ES-I3 (cell line): Measurements from ENCODE around the gene UGT3A2.

Experiments
- H3K36me3 ChIP-seq: 2 replicates; pipeline ENCODE4 v1.6.1; 2013; ENCODE audit warnings: mild to moderate bottlenecking, low read length, control low read depth, moderate library complexity; ENCODE audit not compliant: insufficient read depth
- H3K4me1 ChIP-seq: 2 replicates; pipeline ENCODE4 v1.6.1; 2013; ENCODE audit warnings: mild to moderate bottlenecking, control low read depth, low read length; ENCODE audit not compliant: insufficient read depth
- H3K9ac ChIP-seq: 2 replicates; pipeline ENCODE4 v1.6.1; 2013; ENCODE audit warnings: low read depth, mild to moderate bottlenecking, low read length, moderate library complexity
- H3K9me3 ChIP-seq: 2 replicates; pipeline ENCODE4 v1.6.1; 2013; ENCODE audit warnings: mild to moderate bottlenecking, low read length, moderate library complexity; ENCODE audit not compliant: control insufficient read depth, insufficient read depth

The UGT3A2 gene

GRCh38 chr5:36060420-36060887 is 6.2 kb downstream of the UGT3A2 start:
- Histone ChIP-seq H3K36me3 (no peaks in the 10 kb centered on the region; the same call in 1 of the 2 replicates), H3K9me3 (no peaks in the 10 kb centered on the region), H3K9ac (no peak overlapping the region), H3K4me1 (no peaks in the 10 kb centered on the region)

- Histone ChIP-seq H3K9me3 (no peaks in the 10 kb centered on the region), H3K9ac (no peak overlapping the region), H3K36me3 (no peaks in the 10 kb centered on the region; the same call in 1 of the 2 replicates), H3K4me1 (no peaks in the 10 kb centered on the region)
Observed at GRCh38 chr5:36059571-36060419, 6.9 kb downstream of the UGT3A2 start.

GRCh38 chr5:36058776-36059175 is 7.9 kb downstream of the UGT3A2 start:
- no peaks in the 10 kb centered on the region; the same call in 1 of the 2 replicates for H3K36me3 ChIP-seq
- H3K9ac ChIP-seq: no peak overlapping the region
- no peaks in the 10 kb centered on the region for H3K4me1 ChIP-seq
- H3K9me3 ChIP-seq: no peaks in the 10 kb centered on the region

GRCh38 chr5:36057386-36057785 is 9.3 kb downstream of the UGT3A2 start:
- H3K9ac ChIP-seq: no peak overlapping the region
- no peaks in the 10 kb centered on the region; the same call in 1 of the 2 replicates for H3K36me3 ChIP-seq
- H3K4me1 ChIP-seq: no peaks in the 10 kb centered on the region
- no peaks in the 10 kb centered on the region for H3K9me3 ChIP-seq

- no peaks in the 10 kb centered on the region for H3K9me3 ChIP-seq
- no peaks in the 10 kb centered on the region; the same call in 1 of the 2 replicates for H3K36me3 ChIP-seq
- no peak overlapping the region for H3K9ac ChIP-seq
- H3K4me1 ChIP-seq: no peaks in the 10 kb centered on the region
Observed at GRCh38 chr5:36056422-36056821, 10.3 kb downstream of the UGT3A2 start.

- Histone ChIP-seq H3K36me3 (no peaks in the 10 kb centered on the region; the same call in 1 of the 2 replicates), H3K9me3 (no peaks in the 10 kb centered on the region), H3K4me1 (no peaks in the 10 kb centered on the region), H3K9ac (no peak overlapping the region)
Observed at GRCh38 chr5:36055984-36056383, 10.7 kb downstream of the UGT3A2 start.

- Histone ChIP-seq H3K9ac (no peak overlapping the region), H3K4me1 (no peaks in the 10 kb centered on the region), H3K9me3 (no peaks in the 10 kb centered on the region), H3K36me3 (no peaks in the 10 kb centered on the region; the same call in 1 of the 2 replicates)
Observed at GRCh38 chr5:36054647-36055046, 12.0 kb downstream of the UGT3A2 start.

GRCh38 chr5:36052538-36052937 is 14.1 kb downstream of the UGT3A2 start:
- Histone ChIP-seq H3K9ac (no peak overlapping the region), H3K9me3 (no peaks in the 10 kb centered on the region), H3K36me3 (no peaks in the 10 kb centered on the region; the same call in 1 of the 2 replicates), H3K4me1 (no peaks in the 10 kb centered on the region)

GRCh38 chr5:36049949-36050348 is 16.7 kb downstream of the UGT3A2 start:
- Histone ChIP-seq H3K9ac (no peak overlapping the region), H3K9me3 (no peaks in the 10 kb centered on the region), H3K4me1 (no peaks in the 10 kb centered on the region), H3K36me3 (no peaks in the 10 kb centered on the region)

GRCh38 chr5:36047384-36048160 is 19.1 kb downstream of the UGT3A2 start:
- Histone ChIP-seq H3K9me3 (no peaks in the 10 kb centered on the region), H3K4me1 (no peaks in the 10 kb centered on the region), H3K9ac (no peak overlapping the region), H3K36me3 (no peaks in the 10 kb centered on the region)

GRCh38 chr5:36045895-36046294 is 20.8 kb downstream of the UGT3A2 start:
- Histone ChIP-seq H3K9ac (no peak overlapping the region), H3K4me1 (peaks cover 3% of the 10 kb centered on the region), H3K36me3 (no peaks in the 10 kb centered on the region), H3K9me3 (no peaks in the 10 kb centered on the region)

- Histone ChIP-seq H3K9ac (no peak overlapping the region), H3K9me3 (no peaks in the 10 kb centered on the region), H3K36me3 (no peaks in the 10 kb centered on the region), H3K4me1 (peaks cover 9% of the 10 kb centered on the region)
Observed at GRCh38 chr5:36041537-36041845, 25.2 kb downstream of the UGT3A2 start.

GRCh38 chr5:36040651-36041536 is 25.8 kb downstream of the UGT3A2 start:
- Histone ChIP-seq H3K4me1 (peaks cover 9% of the 10 kb centered on the region), H3K9me3 (no peaks in the 10 kb centered on the region), H3K9ac (no peak overlapping the region), H3K36me3 (no peaks in the 10 kb centered on the region)

GRCh38 chr5:36035696-36036095 is 31.0 kb downstream of the UGT3A2 start:
- no peaks in the 10 kb centered on the region for H3K36me3 ChIP-seq
- H3K4me1 ChIP-seq: peaks cover 3% of the 10 kb centered on the region
- no peak overlapping the region for H3K9ac ChIP-seq

More at GRCh38 chr5:36035696-36036095, 31.0 kb downstream of the UGT3A2 start:
- no peaks in the 10 kb centered on the region for H3K9me3 ChIP-seq
